ENCODE measurements around the gene COQ4.
"Not testable (repeated sequence)": the region's sequence is repeated elsewhere in the genome, so short reads cannot be mapped to it uniquely, and the experiment has no call there.

COQ4 gene

DNA sequence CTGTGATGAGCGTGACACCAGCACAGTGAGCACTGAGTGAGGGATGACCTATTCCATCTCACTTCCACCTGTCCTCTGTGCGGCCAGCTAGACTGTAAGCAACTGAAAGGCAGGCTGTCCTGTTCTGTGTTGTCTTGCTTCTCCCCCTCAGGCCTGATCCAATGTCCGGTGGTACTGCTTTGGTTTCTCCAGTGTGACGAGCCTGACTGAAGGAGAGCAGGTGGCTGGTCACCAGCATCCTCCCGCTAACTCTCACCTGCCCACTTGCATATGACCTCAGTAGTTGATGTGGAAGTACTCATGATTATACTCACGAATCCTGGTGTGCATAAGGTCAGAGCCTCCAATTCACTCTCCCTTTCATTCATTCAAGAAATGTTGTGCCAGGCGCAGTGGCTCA is 15.3 kb downstream of the COQ4 start:
- no peak for DNase-seq

DNA sequence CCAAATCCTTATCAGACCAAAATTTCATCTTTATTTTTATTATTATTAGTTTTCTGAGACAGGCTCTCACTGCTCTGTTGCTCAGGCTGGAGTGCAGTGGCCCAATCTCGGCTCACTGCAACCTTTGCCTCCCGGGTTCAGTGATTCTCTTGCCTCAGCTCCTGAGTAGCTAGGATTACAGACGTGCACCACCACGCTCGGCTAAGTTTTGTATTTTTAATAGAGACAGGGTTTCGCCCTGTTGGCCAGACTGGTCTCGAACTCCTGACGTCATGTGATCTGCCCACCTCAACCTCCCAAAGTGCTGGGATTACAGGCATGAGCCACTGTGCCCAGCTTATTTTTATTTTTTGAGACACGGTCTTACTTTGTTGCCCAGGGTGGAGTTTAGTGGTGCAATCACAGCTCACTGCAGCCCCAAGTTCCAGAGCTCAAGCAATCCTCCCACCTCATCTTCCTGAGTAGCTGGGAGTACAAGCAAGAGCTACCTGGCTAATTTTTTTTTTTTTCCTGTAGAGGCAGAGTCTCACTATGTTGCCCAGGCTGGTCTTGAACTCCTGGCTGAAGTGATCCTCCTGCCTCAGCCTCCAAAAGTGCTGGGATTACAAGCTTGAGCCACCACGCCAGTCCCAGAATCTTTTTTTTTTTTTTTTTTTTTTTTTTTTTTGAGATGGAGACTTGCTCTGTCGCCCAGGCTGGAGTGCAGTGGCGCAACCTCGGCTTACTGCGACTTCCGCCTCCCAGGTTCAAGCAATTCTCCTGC is 16.4 kb downstream of the COQ4 start:
- H3K4me2 ChIP-seq (ENCODE audit: low read depth, low read length) = peak overlapping the region; percentile 42; the same call in 1 of the 2 replicates
- H3K27me3 ChIP-seq (replicated peaks; ENCODE audit: insufficient read depth, low read length); H3K36me3 ChIP-seq (replicated peaks; ENCODE audit: insufficient read depth, low read length); H3K79me2 ChIP-seq (ENCODE audit: low read length); DNase-seq; H3K9me2 ChIP-seq (replicated peaks; ENCODE audit: insufficient read depth, low read length); H3K9ac ChIP-seq (ENCODE audit: low read length); H3K4me1 ChIP-seq (ENCODE audit: low read length); H3K4me3 ChIP-seq (ENCODE audit: low read length); H3K9me3 ChIP-seq (replicated peaks; ENCODE audit: insufficient read depth, low read length); H4K20me1 ChIP-seq (ENCODE audit: insufficient read depth, low read length): not testable (repeated sequence)
- peak overlapping the region; percentile 91; the same call in 1 of the 2 replicates for H2AFZ ChIP-seq (ENCODE audit: low read length)
- H3F3A ChIP-seq (ENCODE audit: insufficient read depth, low read length) = peaks cover 23% of the 10 kb centered on the region
- peak overlapping the region; percentile 69; the same call in 1 of the 2 replicates for H3K27ac ChIP-seq (ENCODE audit: low read length)

More for the DNA sequence above, 15.3 kb downstream of the COQ4 start:
- Histone ChIP-seq H3F3A (ENCODE audit: insufficient read depth, low read length) (peaks cover 23% of the 10 kb centered on the region), H3K4me3 (ENCODE audit: low read length) (no peak overlapping the region), H3K9ac (ENCODE audit: low read length) (no peak overlapping the region), H3K79me2 (ENCODE audit: low read length) (peaks cover 5% of the 10 kb centered on the region; the same call in 1 of the 2 replicates), H3K36me3 (replicated peaks; ENCODE audit: insufficient read depth, low read length) (no peaks in the 10 kb centered on the region), H2AFZ (ENCODE audit: low read length) (no peak overlapping the region), H3K9me2 (replicated peaks; ENCODE audit: insufficient read depth, low read length) (no peaks in the 10 kb centered on the region), H3K27me3 (replicated peaks; ENCODE audit: insufficient read depth, low read length) (no peaks in the 10 kb centered on the region), H3K4me2 (ENCODE audit: low read depth, low read length) (no peak overlapping the region), H3K4me1 (ENCODE audit: low read length) (no peaks in the 10 kb centered on the region), H3K9me3 (replicated peaks; ENCODE audit: insufficient read depth, low read length) (no peaks in the 10 kb centered on the region), H4K20me1 (ENCODE audit: insufficient read depth, low read length) (no peaks in the 10 kb centered on the region), H3K27ac (ENCODE audit: low read length) (no peak overlapping the region)
- TF ChIP-seq EZH2phosphoT487 (IDR thresholded peaks at IDR 0.05; ENCODE audit: low read length) (no peak), EZH2 (optimal IDR thresholded peaks at IDR 0.05; ENCODE audit: low read depth, low read length) (no peak)
- TF ChIP-seq, protein P1, sequence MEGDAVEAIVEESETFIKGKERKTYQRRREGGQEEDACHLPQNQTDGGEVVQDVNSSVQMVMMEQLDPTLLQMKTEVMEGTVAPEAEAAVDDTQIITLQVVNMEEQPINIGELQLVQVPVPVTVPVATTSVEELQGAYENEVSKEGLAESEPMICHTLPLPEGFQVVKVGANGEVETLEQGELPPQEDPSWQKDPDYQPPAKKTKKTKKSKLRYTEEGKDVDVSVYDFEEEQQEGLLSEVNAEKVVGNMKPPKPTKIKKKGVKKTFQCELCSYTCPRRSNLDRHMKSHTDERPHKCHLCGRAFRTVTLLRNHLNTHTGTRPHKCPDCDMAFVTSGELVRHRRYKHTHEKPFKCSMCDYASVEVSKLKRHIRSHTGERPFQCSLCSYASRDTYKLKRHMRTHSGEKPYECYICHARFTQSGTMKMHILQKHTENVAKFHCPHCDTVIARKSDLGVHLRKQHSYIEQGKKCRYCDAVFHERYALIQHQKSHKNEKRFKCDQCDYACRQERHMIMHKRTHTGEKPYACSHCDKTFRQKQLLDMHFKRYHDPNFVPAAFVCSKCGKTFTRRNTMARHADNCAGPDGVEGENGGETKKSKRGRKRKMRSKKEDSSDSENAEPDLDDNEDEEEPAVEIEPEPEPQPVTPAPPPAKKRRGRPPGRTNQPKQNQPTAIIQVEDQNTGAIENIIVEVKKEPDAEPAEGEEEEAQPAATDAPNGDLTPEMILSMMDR (IDR thresholded peaks at IDR 0.05; ENCODE audit: low read length) = no peak

DNA sequence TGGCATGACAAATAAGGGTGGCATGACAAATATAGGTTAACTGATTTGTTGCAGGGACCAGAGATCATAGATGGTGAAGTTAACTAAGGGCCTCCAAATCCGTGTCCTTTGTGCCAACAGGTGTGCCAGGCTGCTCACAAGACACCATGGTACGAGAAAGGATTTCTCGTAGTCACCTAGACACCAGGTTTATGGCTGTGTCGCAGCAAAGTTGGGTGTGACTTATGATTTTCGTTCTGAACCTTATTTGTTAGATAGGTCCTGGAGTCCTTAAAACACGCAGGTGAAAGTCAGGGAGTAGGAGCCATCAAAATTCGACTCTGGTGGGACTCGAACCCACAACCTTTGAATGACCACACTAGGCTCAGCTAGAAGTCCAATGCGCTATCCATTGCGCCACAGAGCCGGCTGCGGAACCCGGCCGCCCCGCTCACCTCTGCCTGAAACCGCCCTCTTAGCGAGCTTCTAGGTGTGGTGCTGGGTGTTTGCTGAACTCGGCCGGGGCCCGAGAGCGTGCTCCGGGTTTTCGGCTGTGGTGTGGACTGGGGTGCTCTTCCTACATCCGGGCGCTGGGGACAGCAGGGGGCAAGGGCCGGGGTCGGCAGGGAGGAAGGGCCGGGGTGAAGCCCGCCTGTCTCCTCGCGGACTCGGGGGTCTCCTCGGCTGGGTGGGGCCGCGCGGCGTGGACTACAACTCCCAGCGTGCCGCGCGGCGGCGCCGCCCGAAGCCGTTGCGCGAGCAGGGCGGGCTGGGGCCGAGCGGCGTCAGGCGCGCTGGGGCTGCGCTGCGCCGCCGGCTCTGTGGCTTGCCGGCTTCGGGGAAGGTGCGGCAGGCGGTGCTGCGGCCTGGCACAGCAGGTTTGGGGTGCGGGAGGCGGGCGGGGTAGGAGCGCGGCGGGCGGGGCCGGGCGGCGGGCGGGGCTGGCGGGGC is 17.4 kb downstream of the COQ4 start, which contains the start of gene SLC27A4:
Gene SLC27A4 (plus strand): TSS at position 767 of the 930 bp plus-strand sequence. CDS start 2,606 bp downstream, outside the sequence.
- Histone ChIP-seq H3K79me2 (ENCODE audit: low read length) (peaks cover 5% of the 10 kb centered on the region; the same call in 1 of the 2 replicates), H4K20me1 (ENCODE audit: insufficient read depth, low read length) (no peaks in the 10 kb centered on the region), H3K27me3 (replicated peaks; ENCODE audit: insufficient read depth, low read length) (no peaks in the 10 kb centered on the region), H3K27ac (ENCODE audit: low read length) (peak within 1 kb of the TSS; percentile 69; the same call in 1 of the 2 replicates), H3K36me3 (replicated peaks; ENCODE audit: insufficient read depth, low read length) (no peaks in the 10 kb centered on the region), H3K4me3 (ENCODE audit: low read length) (peak within 1 kb of the TSS; percentile 92), H3K4me2 (ENCODE audit: low read depth, low read length) (peak within 1 kb of the TSS; percentile 90), H3K4me1 (ENCODE audit: low read length) (no peaks in the 10 kb centered on the region), H3K9me2 (replicated peaks; ENCODE audit: insufficient read depth, low read length) (no peaks in the 10 kb centered on the region), H3K9ac (ENCODE audit: low read length) (peak within 1 kb of the TSS; percentile 68), H2AFZ (ENCODE audit: low read length) (peak within 1 kb of the TSS; percentile 91), H3F3A (ENCODE audit: insufficient read depth, low read length) (peaks cover 23% of the 10 kb centered on the region), H3K9me3 (replicated peaks; ENCODE audit: insufficient read depth, low read length) (no peaks in the 10 kb centered on the region)
- peak; percentile 91 for DNase-seq
- TF ChIP-seq EZH2phosphoT487 (IDR thresholded peaks at IDR 0.05; ENCODE audit: low read length) (no peak), EZH2 (optimal IDR thresholded peaks at IDR 0.05; ENCODE audit: low read depth, low read length) (no peak)
- TF ChIP-seq, protein P1 (IDR thresholded peaks at IDR 0.05; ENCODE audit: low read length) = no peak

Measured in MM.1S (cell line).